ENCODE results near the gene GABRB1. TPM values are rescaled to one million over a fixed set of nuclear protein-coding genes. Genes with fewer than 3 reads are reported as not detected.
"Not testable (repeated sequence)": the region's sequence is repeated elsewhere in the genome, so short reads cannot be mapped to it uniquely, and the experiment has no call there.

GABRB1 gene
- total RNA-seq, 1 donor from 2014 or later, result 0.55 TPM

DNA sequence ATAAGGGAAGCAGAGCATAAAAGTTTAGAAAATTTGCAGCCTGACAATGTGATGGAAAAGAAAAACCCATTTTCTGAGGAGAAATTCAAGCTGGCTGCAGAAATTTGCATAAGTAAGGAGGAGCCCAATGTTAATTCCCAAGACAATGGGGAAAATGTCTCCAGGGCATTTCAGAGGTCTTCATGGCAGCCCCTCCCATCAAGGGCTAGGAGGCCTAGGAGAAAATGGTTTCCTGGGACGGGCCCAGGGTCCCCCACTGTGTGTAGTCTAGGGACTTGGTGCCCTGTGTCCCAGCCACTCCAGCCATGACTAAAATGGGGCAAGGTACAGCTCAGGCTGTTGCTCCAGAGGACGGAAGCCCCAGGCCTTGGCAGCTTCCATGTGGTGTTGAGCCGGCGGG lies 259.5 kb downstream of the GABRB1 start:
- DNase-seq (ENCODE audit: low spot score), result not testable (repeated sequence)

DNA sequence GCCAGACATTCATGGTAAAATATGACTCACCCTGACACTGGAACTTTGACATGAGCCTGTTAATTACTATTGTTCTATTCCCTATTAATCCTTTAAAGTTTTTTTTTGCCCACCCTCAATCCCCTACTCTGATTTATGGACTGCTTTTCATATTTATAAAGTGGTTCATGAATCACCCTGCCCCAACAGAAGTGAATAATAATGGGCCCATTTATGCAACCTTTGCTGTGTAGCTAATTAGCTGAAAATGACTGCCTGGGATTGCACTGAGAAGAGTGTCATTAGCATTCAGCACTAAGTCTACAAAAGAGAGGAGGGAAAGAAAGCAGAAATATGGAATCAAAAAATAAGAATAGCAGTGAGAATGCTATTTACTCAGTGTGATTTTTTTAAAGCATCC lies 277.8 kb downstream of the GABRB1 start:
- DNase-seq (ENCODE audit: low spot score), result no peak

DNA sequence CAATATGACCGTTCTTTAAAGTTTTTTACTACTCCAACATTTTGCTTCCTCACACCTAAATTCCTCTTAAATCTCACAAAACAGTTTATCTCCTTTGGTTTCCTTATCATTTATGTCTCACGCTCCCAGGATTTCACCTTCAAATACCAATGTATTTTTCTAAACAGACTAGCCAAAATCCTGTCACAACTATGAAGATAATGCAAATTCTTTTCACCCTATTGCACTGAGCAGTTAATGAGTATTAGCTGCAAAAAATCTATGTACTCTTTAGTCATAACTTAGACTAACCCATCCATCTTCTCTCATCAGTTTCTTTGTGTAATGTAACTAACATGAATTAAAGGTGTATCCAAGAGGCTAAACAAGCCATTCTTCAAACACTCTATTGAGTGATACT lies 280.8 kb downstream of the GABRB1 start:
- DNase-seq (ENCODE audit: low spot score), result no peak

DNA sequence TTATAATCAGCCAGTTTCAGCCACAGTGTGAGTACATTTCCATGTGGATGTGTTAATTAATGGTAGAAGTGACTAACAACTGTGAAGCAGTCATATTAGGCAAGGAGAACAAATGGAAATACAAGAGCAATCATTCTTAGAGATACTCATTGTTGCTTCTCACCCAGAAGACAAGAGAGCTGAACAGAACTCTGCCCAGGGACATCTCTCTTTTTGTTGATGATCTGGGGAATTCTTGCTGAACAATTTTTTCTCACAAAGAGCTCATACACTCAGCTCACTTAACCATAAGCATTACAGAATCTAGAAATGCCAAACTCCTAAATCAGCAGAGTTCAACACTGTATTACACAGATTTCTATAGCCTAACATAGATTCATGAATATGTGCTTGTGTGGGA lies 282.0 kb downstream of the GABRB1 start:
- DNase-seq (ENCODE audit: low spot score), result no peak

DNA sequence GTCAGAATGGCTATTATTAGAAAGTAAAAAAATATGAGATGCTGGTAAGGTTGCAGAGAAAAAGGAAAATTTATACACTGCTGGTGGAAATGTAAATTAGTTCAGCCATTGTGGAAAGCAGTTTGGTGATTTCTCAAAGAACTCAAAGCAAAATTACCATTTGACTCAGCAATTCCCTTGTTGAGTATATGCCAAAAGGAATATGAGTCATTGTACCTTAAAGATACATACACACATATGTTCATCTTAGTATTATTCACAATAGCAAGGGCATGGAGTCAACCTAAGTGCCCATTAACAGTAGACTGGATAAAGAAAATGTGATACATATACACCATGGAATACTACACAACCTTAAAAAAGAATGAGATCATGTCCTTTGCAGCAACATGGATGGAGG lies 284.0 kb downstream of the GABRB1 start:
- no peak for DNase-seq (ENCODE audit: low spot score)

DNA sequence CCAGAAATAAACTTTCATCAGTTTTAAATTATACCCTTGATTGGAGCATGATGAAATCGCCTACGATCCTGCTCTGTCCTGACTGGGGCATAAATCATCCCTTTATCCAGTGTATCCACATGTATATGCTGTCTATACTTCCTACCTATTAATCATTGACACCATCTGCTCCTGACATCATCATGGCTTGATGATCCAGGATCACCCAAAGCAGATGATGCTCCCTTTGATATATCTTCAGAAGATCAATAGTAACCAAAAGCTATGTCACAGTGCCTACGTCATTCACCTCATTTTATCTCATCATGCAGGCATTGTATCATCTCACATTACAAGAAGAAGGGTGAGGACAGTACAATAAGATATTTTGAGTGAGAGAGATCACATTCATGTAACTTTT lies 294.7 kb downstream of the GABRB1 start:
- no peak for DNase-seq (ENCODE audit: low spot score)

DNA sequence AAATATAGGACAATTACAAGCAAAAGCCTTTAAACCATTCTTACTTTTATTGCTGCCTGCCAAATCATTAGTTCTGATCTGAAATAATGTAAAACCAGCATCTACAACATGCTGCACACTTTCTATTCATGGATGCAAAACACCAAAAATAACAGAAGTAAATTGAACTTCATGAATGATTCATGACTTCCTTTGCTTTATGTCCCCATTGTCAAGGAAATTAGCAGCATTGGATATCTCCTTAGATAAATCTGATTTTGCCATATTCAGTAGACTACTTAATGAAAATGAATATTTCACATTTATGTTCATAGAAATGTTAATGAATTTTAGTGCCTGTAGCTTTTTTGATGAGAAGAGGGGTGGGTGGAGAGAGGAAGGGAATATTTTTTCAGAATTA lies 299.5 kb downstream of the GABRB1 start:
- no peak for DNase-seq (ENCODE audit: low spot score)

DNA sequence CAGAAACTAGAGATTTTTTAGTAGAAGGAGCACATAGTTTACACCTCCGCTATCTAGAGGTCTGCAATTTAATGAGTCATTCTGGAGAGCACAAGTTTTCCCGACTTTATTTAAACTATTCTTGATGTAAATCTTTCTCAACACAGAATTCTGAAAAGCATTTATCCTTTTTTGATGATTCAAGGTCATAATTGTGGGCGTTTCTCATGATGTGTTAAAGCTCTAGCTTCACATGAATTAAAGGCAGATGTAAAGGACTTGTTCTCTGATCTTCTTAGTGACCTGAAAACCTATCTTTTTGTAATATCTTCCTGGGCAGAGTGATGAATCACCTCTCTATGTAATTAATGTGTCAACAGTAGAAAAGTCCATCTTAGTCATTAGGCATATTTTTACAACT lies 303.3 kb downstream of the GABRB1 start:
- no peak for DNase-seq (ENCODE audit: low spot score)

DNA sequence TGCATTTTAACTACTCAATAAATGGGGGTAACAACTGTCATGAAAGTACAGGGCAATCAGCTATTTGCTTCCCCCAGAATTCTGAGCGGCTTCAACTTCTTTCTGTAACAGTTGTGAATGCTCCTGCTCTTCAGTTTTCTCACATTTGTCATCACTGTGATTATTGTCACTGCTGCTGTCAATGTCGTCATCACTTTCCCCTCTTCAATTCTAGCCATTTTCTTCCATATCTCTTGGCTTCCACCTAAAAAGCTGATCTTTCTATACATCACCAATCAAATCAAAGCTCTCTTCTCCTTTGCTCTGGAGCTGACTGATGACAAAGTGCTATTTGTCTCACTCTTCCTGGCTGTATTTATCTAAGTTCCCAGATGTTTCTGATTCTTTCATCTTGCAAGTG lies 306.5 kb downstream of the GABRB1 start:
- DNase-seq (ENCODE audit: low spot score), result no peak

DNA sequence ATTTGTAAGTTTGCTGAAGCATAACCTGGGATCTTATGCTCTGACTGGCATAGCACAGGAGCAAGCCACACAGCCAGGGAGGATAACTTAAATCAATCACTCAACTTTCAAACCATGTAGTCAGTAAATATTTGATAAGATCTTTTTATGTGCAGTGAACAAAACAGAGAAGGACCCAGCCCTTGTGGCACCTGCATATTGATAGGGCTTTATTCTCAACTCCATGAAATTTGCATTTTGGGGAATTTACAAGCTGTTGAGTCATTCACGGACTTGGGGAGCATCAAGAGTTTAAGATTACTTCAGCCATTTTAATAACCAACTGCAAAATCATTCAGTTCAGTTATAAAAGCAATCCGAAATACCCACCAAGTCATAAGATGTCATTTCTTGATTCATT lies 309.5 kb downstream of the GABRB1 start:
- no peak for DNase-seq (ENCODE audit: low spot score)

DNA sequence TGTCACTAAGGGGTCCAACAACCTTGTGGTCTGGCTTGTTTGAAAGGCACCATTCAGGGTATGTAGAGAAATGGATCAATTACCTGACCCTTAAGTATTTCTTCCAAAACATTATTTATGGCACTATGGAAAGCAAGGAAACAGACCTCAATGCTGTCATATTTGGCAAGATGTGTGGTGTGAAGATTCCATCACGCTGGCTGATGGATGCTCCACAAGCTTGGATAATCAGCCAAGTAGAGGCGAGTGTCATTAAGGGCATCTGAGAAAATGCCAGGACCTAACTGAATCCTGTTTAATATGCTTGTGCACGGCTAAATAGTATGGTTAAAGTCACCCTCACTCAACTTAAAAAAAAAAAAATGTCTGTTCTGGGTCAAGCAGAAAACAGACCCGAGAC lies 311.4 kb downstream of the GABRB1 start:
- no peak for DNase-seq (ENCODE audit: low spot score)

DNA sequence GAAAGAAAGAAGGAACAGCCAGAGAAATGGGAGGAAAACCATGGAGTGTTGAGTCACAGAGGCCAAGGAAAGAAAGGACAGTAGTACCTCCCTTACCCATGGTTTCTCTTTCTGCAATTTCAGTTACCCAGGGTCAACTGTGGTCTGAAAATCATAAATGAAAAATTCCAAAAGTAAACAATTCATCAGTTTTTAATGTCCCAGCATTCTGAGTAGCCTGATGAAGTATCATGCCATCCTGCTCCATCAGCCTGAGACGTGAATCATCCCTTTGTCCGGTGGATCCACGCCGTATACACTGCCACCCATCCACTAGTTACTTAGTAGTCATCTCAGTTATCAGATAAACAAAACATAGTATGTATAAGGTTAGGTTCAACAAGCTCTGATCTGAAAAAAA lies 318.0 kb downstream of the GABRB1 start:
- DNase-seq (ENCODE audit: low spot score), result no peak

DNA sequence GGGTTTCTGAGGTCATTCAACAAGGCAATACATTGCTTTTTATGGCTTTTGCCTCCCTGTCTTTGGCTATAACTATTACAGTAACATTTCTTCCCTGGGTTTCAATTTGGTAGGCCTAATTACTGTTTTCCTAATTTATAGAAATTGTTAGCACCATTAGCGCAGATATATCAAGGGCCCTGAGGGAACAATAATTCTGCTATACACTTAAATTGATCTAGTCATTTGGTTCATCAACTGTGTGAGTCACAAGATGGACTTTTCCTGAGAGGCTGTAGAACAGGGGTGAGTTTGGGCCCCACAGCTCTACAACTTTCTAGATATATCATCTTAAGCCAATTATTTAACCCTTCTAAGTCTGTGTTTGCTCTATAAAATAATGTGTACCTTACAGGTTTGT lies 324.2 kb downstream of the GABRB1 start:
- DNase-seq (ENCODE audit: low spot score), result no peak

DNA sequence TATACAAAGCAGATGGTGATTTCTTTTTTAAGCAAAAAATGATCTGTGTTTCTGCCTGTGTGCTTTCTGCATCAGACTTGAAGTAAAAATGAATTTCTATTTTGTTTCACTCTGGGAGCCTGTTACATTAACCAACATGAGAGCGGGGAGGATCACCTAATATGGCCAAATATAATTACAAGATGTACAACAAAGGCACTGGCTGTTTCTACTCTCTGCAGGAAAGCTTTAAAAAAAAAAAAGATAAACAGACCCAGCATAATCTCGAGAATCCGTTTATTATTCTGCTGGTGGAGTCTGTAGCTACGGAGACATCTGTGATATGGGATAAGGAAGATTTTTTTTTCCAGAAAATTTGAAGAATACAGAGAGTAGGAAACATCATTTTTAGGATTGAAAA lies 328.5 kb downstream of the GABRB1 start:
- DNase-seq (ENCODE audit: low spot score), result no peak

DNA sequence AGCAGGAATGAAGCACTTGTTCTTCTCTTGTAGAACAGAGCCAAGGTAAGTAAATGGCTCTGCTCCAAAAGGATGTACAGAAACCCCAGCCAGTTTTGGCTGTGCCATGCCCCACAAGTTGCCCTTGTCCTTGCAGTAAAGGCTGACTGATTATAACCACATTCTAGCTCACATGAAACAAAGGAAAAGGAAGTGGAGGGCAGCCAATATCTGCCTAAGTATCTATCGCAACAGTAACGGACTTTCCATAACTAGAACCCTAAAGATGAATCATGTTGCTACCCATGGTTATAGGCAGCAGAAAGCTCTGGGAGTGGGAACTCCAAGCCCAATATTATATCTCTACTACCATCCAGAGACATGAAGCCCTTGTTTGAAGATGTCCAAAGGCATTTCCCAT lies 336.4 kb downstream of the GABRB1 start:
- no peak for DNase-seq (ENCODE audit: low spot score)

DNA sequence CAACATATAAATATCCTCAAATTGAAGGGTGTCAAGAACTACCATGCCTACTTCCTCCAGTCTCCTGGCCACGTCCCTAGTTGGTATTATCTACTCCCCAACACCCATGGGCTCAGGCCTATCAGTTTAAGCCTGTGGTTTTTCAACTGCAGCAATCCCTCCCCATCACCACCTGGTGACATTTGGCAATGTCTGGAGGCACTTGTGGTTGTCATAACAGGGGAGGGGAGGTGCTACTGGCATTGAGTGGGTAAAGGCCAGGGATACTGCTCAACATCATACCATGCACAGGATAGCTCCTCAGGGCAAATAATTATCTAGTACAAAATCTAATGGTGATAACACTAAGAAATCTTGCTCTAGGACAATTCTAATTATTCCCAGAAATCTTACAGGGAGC lies 336.8 kb downstream of the GABRB1 start:
- DNase-seq (ENCODE audit: low spot score), result no peak

DNA sequence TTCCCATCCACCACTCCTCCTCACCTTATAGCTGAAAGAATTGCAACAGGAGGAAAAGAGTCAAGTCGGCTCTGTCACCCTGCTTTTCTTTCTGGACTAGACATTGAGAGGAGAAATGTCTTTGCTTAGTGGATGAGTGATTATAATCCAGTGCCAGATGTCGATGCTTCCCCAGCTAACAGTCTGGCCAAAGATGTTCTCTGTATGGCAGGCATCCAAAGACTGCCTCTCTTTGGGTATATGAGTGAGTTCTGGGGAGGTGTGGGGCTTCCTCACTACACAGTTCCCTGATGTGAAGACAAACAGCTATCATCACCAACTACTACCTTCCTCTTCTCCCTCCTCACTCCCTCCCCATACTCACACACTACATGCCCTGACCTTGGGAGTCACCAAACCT lies 341.2 kb downstream of the GABRB1 start:
- DNase-seq (ENCODE audit: low spot score), result no peak

DNA sequence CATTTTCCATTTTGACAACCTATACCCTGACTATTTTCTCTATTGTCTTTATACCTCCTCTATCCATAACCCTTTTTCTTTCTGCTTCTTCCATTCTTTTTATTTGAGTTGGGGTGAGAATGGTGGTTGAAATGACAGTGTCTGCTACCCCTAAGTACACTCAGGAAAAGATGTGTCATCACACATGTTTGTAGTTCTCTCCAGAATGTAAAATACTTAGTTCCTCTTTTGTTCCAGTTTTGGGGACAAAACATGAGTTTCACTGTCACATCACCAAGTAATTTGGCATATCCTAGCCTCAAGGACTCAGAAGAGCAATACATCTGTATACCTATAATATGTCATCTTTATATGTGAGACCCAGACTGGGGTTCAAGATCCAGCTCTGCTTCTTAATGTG lies 341.8 kb downstream of the GABRB1 start:
- no peak for DNase-seq (ENCODE audit: low spot score)

DNA sequence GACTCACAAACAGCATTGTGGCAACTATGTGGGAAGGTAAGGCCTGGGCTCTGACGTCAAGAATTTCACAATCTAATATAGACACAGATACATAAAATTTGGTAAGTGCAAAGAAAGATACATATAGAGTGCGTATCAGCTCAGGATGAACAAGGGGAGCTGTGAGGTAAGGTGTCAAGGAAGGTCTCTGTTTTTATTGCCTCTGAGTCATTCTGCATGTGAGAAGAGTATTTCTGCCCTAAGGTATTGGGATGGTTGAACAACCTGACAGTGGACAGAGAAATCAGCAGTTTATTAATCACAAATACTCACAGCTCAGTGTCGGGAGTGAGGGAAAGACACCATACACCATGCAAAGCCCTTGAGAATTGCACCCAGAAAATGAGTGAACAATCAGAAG lies 342.3 kb downstream of the GABRB1 start:
- no peak for DNase-seq (ENCODE audit: low spot score)

DNA sequence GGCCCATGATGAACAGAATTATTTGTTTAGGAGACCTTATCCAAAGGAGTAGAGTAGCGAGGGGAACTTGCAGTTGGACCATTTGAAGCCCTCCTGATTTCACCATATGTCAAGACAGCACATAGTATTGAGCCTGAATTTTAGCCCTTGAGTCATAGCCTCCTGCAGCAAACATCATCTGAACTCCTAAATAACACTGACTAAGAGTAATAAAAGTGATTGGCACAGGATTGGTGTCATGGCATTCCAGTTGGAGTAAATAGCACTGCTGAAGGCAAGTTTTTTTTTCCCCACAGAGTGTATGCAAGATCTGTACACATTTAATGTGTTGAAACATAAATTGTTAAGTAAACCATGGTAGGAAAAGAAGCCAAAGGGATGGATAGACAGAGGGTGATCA lies 343.1 kb downstream of the GABRB1 start:
- DNase-seq (ENCODE audit: low spot score), result no peak

DNA sequence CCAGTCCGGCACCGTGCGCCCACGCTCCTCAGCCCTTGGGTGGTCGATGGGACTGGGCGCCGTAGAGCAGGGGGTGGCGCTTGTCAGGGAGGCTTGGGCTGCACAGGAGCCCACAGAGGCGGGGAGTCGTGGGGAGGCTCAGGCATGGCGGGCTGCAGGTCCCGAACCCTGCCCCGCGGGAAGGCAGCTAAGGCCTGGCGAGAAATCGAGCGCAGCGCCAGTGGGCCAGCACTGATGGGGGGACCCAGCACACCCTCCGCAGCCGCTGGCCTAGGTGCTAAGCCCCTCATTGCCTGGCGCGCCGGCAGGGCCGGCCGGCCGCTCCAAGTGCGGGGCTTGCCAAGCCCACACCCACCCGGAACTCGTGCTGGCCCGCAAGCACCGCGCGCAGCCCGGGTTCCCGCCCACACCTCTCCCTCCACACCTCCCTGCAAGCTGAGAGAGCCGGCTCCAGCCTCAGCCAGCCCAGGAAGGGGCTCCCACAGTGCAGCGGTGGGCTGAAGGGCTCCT lies 346.7 kb downstream of the GABRB1 start:
- not testable (repeated sequence) for DNase-seq (ENCODE audit: low spot score)

DNA sequence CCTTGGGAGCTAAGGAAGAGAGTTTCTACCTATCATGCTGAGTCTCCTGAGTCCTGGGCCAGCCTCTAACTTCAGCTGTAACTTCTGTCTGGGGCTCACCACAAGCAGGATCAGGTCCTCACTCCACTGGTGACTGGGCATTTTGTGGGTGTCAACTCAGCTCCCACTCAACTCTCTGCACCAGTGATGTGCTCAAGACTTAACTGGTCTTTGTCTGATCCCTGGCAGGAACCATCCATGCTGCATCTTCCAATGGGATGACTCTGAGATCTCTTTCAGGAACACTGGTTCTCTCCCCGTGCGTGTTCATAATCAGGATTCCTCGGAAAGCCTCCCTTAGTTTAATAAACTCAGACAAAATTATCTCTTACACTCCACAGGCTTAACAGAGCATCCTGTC lies 349.8 kb downstream of the GABRB1 start:
- DNase-seq (ENCODE audit: low spot score), result no peak

DNA sequence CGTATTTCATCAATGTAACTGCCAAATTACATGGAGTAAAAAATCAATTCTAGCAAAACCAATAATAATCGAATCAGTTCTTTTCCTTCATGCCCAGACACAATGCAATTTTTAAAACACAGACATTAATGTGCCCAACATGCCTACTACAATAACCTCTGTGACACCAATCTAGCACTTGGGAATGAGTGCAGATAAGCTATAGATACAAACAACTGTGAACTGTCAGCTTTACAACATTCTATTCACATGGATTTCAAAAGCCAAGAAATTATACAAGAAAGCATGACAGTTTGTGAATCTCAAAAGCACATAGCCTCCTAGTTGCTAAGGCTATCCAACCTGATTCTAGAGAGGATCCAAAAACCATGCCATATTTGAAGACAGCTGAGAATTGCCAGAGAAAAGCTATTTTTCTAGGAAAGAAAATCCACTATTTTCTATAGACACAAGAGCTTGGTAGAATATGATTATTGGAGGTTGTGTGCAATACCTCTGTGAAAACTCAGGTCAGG lies 351.5 kb downstream of the GABRB1 start:
- DNase-seq (ENCODE audit: low spot score), result no peak

DNA sequence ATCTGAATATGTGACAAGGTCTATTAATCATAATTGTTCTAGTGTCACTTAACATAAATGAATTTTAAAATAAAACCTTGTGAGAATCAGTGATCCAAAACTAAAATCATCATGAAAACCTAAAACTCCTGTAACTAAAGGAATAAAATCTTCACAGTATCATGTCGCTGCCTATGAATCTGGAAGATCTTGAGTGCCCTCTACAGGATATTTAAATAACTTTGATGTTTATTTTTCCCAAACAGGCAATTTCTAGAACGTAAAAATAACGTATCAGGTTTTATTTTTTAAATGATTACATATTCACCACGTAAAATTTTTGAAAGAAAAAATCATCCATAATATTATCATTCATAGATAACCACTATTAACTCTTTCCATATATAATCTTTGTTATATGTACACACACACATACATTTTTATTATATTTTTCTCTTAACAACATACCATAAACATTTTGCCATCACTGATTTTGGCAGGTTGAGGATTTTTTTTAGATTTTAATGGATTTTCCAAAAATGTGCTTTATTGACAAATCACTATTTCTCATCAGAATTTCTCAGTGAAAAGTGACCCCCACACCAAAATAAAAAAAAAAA lies 352.6 kb downstream of the GABRB1 start:
- DNase-seq (ENCODE audit: low spot score), result no peak
